HG03135 (cell line): Measurements from ENCODE around the gene SLC17A3.

Experiments
- ATAC-seq: cut with Tn5 transposase; IDR thresholded peaks from one replicate; pipeline ENCODE4 v1.9.1; 2021; ENCODE audit warnings: mild to moderate bottlenecking, moderate library complexity; ENCODE audit not compliant: unreplicated experiment

Gene SLC17A3

GRCh38 chr6:25892877-25893276, 18.8 kb upstream of the SLC17A3 start:
- ATAC-seq: no peak

GRCh38 chr6:25889877-25890853, 16.1 kb upstream of the SLC17A3 start:
- ATAC-seq: no peak

DNA sequence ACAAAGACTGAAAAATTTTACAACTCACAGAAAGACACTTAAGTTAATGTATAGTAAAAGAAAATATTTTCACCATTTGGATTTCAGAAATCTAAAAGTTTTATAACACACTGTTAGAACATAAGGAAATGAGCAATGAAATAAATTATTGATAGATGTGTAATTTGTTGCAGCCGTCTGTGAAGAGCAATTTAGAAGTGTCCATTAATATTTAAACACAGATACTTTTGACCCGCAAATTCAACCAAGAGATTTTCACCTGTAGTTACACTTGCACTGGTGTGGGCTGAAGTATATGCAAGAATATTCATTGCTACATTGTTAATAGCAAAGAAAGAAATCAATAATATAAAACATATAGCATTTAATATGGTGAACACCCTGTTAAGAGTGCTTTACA, 14.6 kb upstream of the SLC17A3 start:
- no peak for ATAC-seq

DNA sequence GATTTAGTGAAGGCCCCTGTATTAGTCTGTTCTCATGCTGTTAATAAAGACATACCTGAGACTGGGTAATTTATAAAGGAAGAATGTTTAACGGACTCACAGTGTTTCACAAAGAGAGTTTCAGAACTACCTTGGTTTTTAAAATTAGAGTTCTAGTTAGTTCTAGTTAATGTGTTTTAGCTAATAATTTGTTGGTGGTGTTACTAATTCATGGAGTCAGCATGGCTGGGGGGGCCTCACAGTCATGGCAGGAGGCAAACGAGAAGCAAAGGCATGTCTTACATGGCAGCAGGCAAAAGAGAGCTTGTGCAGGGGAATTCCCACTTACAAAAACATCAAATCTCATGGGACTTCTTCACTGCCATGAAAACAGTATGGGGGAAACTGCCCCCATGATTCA, 12.0 kb upstream of the SLC17A3 start:
- no peak for ATAC-seq

DNA sequence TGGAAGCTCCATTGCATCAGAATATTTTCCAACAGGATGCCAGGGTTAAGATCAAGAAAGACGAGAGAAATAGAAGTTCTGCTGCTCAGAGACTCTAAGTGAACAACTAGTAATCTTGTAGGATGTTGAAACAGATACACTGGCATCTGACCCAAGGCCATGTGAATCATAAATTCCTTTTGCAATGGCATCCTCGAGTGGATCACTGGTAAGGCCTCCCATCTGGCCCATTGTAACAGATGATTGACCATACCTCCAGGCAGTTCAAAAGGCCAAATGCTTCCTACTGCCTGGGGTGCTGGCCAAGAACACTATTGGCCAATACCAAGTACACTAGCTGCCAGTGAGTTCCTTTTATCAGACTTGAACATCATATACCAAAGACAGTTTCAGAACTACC, 9.9 kb upstream of the SLC17A3 start:
- no peak for ATAC-seq

DNA sequence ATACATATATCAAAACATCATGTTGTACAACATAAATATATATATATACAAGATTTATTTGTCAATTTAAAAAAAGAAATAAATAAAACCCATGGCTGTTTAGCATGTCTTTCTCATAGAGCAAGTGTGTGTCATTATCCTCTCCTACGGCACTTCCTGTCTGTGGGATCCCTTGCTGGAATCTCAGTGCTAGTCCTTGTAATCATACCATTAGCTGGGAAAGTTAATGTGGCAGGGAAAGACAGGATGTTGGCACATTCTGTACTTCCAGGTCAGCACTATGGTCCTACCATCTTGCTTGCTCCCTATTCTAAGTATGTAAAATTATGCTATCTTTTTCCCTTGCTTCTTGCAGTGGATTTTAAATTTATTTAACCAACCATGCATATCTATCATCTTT, 9.5 kb upstream of the SLC17A3 start:
- ATAC-seq: no peak

DNA sequence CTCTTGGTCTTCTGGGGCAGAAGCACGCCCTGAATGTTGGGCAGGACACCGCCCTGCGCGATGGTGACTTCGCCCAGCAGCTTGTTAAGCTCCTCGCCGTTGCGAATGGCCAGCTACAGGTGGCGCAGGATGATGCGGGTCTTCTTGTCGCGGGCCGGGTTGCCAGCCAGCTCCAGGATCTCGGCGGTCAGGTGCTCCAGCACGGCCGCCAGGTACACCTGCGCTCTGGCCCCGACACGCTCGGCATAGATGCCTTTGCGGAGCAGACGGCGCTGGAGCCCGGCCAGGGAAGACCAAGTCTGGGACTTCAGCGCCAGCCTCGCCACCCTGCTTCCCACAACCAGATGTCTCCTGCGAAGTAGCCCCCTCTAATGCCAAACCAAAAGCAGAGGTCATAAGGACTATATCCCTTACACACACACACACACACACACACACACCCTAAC, 8.0 kb upstream of the SLC17A3 start:
- ATAC-seq: no peak

GRCh38 chr6:25880601-25881000, 6.6 kb upstream of the SLC17A3 start:
- no peak for ATAC-seq

DNA sequence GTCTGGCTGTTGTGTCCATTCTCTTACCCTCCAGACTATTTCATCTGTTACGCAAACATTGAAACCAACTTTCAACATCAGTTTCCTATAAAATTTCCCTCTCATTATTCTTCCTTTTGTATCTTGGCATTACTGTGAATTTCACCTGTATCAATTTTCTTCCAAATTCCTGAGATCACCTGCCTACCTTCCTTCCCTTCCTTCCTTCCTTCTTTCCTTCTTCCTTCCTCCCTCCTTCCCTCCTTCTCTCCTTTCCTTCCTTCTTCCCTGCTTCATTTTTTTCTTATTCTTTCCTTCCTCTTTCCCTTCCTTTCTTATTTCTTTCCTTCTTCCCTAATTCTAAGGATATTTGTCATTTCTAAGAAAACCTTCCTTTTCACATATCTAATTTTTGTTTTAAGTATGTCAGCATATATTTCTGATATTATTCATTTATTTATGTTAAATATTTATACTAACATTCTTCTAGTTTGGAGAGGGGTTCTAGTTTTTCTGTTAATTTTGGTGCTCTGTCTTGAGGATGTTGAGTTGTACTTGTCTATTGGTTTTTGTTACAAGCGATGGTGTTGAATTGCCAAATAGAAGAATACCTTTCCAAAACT, 4.8 kb upstream of the SLC17A3 start:
- no peak for ATAC-seq

DNA sequence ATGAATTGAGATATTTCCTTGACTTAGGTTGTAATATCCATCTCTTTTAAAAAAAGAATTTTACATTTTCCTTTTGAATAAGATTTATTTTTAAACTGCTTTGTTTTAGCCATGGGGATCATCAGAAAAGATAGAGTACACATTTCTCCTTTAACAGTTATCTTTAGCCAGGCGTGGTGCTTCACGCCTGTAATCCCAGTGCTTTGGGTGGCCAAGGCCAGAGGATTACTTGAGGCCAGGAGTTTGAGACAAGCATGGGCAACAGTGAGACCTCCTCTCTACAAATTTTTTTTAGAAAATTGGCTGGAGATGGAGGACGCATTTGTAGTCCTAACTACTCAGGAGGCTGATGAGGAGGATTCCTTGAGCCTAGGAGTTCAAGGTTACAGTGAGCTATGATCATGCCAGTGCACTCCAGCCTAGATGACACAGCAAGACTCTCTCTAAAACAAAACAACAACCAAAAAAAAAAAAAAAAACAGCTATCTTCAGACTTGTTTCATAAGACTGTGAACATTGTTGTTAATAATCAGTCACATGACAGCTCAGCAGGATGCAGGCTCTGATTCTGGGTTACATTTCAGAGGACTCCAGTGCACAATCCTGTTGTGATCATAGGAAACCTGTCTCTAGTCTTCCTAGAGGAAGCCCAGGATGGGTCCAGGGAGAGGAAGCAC, 2.0 kb upstream of the SLC17A3 start:
- ATAC-seq: no peak

GRCh38 chr6:25875563-25875905, 1.5 kb upstream of the SLC17A3 start:
- ATAC-seq: no peak

- no peak for ATAC-seq
Measured at GRCh38 chr6:25874822-25875562, 949 bp upstream of the SLC17A3 start.

- ATAC-seq: no peak
Measured at GRCh38 chr6:25872814-25873213, 1.2 kb downstream of the SLC17A3 start.

- ATAC-seq: no peak
Measured at GRCh38 chr6:25869840-25870239, 4.2 kb downstream of the SLC17A3 start.

- no peak for ATAC-seq
Measured at GRCh38 chr6:25868436-25869183, 5.4 kb downstream of the SLC17A3 start.

DNA sequence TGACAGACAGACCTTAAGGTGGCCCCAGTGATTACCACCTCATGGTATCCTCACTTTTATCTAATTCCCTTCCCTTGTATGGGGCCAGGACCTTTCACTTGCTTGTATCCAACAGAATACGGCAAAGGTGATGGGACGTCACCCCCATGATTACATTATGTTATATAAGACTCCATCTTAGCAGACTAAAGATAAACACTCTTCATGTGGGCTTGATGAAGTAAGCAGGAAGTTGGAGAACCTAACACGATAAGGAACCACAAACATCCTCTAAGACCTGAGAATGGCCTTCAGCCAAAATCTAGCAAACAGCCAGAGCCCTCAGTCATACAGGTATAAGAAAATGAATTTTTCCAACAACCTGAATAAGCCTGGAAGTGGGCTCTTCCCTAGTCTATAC, 8.0 kb downstream of the SLC17A3 start:
- ATAC-seq: no peak

DNA sequence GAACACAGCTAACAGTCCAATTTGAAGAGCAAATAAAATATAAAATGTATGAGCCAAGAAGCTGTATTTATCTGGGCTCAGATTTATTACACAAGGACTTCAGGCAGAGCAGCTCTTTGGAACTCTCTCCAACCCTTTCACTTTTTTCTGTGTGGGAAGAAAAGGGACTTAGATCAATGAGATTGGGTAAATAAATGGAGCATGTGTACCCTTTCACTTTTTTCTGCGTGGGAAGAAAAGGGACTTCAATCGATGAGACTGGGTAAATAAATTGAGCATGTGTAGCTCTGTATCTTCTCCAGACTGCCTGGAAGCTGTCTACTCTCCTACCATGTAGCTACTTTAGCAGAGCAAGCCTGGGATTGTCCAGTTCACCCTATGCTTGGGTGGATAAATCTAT, 10.7 kb downstream of the SLC17A3 start:
- no peak for ATAC-seq

- ATAC-seq: no peak
Measured at GRCh38 chr6:25862199-25862598, 11.8 kb downstream of the SLC17A3 start.

DNA sequence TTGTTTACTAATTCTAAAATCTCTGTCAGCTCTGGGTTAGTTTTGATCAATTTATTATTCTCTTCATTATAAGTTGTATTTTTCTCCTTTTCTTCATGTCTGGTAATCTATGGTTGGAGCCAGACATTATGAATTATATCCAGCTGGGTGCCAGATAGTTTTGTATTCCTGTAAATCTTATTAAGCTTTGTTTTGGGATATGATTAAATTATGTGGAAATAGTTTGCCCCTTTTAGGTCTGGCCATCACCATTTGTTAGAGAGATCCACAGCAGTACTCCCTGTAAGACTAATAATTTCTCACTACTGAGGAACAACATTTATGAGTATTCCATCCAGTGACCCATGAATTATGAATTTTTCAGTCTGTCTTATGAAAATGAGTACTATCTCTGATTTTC, 21.3 kb downstream of the SLC17A3 start:
- no peak for ATAC-seq

DNA sequence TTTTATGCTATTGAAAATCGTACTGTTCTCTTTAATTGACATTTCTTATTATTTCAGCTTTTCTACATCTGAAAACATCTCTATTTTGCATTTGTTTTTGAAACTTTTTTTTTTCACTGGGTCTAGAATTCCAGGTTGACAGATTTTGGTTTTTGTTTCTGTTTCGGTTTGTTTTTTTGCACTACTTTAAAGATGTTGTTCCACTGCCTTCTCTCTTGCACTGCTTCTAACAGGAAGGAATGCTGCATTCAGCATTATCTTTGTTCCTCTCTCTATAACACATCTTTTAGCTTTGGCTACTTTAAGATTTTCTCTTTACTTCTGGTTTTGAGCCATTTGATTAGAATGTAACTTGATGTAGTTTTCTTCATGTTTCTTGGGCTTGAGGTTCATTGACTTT, 22.1 kb downstream of the SLC17A3 start:
- ATAC-seq: no peak
